NCI-H82 (cell line): ENCODE data around the gene SLC2A5.
"Not testable (repeated sequence)": the region's sequence is repeated elsewhere in the genome, so short reads cannot be mapped to it uniquely, and the experiment has no call there.

Experiments
- DNase-seq: peaks from one replicate; lab custom pipeline; 2025; lab: John Stamatoyannopoulos, UW

SLC2A5 gene

DNA sequence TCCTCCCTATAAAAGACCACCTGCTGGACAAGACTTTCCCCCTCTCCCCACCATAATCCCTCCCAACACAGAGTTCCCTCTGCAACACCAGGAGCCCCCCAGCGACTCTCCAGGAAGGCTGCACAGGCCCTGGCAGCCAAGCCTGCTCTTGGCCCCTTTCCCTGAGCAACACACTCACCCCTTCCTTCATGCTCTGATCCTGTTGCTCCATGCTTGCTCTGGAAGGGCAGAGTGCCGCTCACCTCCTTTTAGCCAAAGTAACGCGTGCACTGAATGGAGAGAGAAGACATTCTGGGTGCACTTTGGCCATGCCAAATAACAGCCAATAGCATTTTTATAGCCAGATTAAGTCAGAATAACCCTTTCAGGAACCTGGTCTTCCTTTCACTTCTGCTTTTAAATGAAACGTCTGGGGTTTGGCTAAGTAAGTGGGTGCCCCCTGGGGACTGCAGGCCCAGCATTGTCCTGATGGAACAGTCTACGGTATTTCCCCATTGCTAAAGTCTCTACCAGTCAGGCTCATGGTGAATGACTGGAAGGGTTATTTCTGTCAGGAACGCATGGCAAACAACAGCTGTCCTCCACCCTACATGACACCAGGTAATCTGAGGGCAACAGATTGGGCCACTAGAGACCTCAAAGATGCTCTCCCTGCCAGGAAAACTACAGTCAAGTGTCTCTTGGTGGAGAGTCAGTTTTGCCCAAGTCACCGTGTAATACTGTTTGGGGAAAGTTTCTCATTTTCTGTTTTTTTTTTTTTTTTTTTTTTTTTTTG lies at the start of gene SLC2A5:
Gene SLC2A5 (minus strand): TSS at position 310 of the 775 bp plus-strand sequence. CDS start 99 bp downstream, at position 211.
- peak; percentile 87 for DNase-seq

DNA sequence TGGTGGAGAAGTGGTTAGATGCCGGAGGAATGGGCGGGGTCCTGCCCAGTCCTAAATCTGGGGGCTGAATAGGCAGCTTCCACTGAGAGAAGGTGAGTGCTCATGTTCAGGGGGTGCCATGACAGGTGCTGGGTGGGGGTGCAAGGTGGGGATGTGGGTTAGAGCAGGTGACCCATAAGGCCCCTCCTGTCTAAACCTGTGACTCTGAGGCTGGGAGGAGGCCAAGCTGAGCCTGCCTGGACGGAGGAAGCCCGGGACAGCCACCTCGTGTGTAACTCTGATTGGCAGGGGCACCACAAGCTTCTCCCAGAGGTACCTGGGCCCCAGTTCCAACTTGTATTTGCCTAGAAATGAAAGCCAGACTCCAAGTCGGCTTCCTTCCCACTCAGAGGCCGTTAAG lies 48.8 kb upstream of the SLC2A5 start:
- DNase-seq, result no peak

- peak; percentile 42 for DNase-seq
These were observed 46.1 kb upstream of the SLC2A5 start for GRCh38 chr1:9115351-9116205.

GRCh38 chr1:9112961-9113880 lies 43.8 kb upstream of the SLC2A5 start:
- DNase-seq, result no peak

DNA sequence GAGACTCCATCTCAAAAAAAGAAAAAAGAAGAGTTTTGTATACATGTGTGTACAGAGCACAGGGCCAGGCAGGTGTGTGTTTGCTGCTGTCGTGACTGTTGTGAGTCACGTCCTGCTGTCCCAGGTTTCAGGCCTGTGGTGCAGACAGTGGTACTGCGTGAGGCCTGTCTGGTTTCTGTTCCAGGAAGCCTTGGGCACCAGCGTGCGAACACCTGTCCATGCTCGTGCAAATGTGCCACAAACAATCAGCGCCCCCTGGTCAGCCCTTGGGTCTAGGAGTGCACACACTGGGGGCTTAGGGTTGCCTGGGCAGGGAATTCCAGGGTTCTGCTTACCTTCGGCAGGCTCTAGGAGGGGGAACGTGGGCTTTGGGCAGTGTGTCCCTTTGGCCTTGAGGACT lies 42.5 kb upstream of the SLC2A5 start:
- no peak for DNase-seq

DNA sequence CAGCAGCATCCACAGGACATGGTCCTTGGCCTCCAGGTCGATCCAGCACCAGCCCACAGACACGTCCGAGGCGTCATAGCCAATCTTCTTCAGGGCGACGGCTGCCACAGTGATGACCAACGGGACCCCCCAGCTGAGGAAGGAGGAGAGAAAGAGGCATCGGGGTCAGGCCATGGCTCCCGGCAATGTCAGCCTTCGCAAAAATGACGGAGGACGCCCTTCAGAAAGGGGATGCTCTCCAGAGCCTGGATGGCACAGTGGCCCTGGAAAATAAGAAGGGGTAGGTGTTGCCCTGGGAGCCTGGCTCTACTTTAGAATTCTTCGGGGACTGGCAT lies 41.9 kb upstream of the SLC2A5 start:
- DNase-seq, result no peak

DNA sequence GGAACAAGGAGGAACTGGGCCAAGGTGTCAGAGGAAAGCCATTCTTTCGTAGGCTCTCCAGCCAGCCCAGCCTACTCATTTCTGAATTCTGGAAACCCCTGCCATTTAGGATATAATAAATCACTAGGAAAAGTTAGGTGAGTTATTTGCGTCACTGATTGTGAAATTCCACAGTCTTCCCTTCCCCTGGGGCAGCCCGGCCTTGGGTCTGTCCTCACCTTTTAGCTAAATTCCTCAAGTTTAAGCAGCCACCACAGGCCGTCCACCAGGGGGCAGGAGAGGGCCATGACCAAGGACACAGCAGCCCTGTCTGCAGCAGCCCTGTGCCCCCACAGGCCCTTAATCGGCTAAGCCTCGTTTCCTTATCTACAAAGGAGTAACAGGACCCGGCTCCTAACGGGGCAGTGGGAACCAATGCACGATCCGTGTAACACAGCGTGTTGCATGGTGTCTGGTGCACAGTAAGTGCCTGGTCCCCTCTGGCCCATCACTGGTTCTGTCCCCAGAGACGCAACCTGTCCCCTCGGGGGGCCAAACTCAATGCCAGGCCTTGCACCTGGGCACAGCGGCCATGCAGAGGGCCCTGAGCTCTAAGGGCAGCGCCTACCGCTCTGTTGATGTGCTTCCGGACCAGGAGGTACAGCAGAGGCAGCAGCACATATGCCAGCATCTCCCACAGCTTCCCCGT lies 41.4 kb upstream of the SLC2A5 start:
- peak; percentile 95 for DNase-seq

- no peak for DNase-seq
These were observed 38.7 kb upstream of the SLC2A5 start for GRCh38 chr1:9108056-9108665.

GRCh38 chr1:9107136-9107535 lies 37.7 kb upstream of the SLC2A5 start:
- DNase-seq, result no peak

GRCh38 chr1:9106286-9106685 lies 36.9 kb upstream of the SLC2A5 start:
- no peak for DNase-seq

DNA sequence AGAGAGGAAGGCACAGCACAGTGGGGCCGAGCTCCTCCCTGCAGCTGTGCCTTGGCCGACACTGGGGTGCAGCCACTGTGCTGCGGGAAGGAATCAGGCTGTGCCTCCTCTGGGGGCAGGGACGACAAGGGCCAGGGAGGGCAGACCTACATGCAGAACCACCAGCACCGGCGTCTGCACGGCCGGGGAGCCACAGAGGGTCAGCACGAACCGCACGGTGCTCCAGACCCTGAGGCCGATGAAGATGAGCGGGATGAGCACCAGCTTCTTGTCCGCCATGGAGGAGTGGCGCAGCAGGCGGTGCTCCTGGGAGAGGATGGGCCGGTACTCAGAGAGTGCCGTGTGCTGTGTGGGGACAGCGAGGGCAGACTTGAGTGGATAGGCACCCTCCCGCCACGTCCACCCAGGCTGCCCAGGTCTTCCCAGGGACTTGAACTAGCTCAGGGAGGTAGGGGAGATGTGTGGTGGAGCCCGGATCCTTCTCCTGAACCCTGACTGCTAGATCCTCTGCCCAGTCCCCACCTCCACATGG lies 36.0 kb upstream of the SLC2A5 start:
- no peak for DNase-seq

- DNase-seq, result peak; percentile 79
These were observed 32.2 kb upstream of the SLC2A5 start for GRCh38 chr1:9101510-9102146.

DNA sequence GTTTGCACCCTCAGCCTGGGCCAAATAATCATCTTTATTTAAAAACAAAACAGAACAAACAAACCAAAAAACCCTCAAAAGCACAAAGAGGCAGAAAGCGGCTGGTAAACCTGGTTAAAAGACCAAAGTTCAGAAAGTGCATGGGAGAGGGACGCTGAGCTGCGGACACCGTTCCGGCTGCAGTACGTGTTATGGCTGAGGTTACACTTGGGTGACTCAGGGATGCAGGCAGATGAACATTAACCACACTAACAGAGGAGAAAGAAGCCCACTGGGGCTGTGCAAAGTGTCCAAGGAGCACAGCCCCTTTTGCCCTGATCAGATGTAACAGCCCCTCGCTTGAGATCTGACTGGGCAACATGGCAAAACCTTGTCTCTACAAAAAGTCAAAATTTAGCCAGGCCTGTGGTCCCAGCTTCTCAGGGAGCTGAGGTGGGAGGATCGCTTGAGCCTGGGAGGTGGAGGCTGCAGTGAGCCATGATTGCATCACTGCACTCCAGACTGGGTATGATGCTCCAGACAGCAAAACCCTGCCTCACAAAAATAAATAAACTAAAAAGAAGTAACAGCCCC lies 31.1 kb upstream of the SLC2A5 start:
- no peak for DNase-seq

DNA sequence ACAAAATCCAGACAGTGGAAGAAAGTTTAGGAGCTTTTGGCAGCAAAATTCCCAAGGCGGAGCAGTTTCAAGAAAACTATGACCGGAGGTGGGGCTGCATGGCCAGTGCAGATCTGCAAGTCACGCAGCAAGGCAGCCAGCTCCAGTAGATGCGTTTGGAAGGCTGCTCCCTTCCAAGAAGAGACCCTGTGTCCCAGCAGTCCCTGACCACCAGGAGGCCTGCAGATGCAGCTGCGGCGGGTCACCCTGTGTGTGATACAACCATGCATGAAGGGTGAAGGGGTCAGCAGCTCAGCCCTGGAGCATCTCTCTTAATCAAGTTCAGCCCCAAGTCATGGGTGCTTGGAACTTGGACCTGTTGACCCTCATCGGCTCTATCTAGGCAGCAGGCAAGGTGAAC lies 30.1 kb upstream of the SLC2A5 start:
- DNase-seq, result no peak

DNA sequence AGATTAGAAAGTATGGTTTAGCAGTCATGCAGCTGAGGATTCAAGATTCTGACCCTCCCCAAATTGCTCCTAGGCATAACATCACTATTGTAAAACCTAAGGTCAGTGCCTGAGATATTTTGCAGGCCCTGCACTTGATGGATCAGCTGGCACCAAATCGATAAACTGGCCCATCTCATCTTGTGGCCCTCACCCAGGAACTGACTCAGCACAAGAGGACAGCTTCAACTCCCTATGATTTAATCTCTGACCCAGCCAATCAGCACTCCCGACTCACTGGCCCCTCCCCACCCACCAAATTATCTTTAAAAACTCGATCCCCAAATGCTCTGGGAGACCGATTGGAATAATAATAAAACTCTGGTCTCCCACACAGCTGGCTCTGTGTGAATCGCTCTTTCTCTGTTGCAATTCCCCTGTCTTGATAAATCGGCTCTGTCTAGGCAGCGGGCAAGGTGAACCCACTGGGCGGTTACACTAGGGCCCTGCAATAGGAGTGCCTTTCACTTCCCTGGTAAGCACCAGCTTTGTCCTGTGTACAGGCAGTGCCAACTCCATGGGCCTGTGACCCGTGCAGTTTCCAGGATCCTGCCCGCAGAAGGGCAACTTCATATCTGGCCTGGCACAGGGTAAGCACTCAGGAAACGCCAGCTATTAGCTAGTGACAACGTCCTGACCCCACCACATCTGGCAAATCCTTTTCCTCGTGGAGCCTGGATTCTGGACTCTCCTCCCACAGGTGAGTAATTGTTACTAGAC lies 28.7 kb upstream of the SLC2A5 start:
- DNase-seq, result no peak

DNA sequence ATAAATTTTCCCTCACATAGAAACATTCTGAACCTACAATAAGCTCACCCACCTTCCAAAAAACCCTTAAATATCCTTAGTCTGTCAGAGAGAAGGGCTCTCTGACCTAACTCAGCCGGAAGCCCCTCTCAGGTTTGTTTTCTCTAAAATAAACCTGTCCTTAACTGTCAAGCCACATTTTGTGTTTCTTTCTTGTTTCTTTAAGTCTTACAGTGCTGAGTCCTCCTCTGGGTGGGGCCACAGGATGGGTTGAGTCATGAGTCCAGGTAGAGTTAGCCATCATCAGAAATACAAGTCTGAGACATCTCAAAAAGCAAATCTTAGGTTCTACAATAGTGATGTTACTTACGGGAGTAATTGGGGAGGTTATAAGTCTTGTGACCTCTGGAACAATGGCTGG lies 26.4 kb upstream of the SLC2A5 start:
- DNase-seq, result no peak

DNA sequence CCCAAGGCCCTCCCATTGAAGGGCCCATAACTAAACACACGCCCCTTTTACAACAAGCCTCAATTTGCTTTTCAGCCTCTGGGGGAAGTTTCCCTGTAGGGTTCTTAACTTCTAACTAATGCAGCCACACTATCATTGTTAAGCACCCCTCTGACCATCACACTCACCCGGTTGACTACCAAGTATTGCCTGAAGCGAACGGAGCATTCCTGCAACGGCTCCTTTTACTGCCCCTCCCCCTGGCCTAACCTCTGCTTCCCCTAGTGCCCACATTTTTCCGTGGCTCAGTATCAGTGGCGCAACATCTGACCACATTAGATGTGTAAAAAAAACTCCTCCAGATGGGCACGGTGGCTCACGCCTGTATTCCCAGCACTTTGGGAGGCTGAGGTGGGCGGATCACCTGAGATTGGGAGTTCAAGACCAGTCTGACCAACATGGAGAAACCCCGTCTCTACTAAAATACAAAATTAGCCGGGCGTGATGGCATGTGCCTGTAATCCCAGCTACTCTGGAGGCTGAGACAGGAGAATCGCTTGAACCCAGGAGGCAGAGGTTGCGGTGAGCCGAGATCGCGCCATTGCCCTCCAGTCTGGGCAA lies 24.7 kb upstream of the SLC2A5 start:
- not testable (repeated sequence) for DNase-seq

DNA sequence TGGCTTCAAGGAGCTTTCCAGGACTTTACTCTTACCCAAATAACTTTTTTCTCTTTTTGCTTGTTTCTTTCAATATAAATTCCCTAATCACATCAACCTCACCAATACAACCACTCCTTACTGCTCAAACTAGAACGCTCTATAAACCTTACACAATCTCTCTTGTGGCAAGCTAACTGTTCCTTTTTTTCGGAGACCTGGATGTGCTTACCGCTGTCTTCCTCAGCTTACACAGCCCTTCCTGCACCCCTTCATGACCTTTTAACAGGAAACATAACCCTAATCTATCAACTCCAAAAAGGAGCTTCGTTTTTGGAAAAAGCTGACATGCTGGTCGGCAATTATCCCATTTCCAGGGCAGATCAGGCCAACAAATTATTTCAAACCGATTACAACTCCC lies 24.1 kb upstream of the SLC2A5 start:
- no peak for DNase-seq

GRCh38 chr1:9093091-9093490 lies 23.7 kb upstream of the SLC2A5 start:
- peak; percentile 36 for DNase-seq
